Mucosa of descending colon (tissue), 3 donors: ENCODE data around the gene PITPNC1. TPM values are rescaled to one million over a fixed set of nuclear protein-coding genes. Genes with fewer than 3 reads are reported as not detected.

Experiments used
- ATAC-seq: fragments of 200-7000 bp; cut with Tn5 transposase; one replicate; pipeline ENCODE4 v1.9.1; 2020; ENCODE audit warnings: mild to moderate bottlenecking, moderate library complexity
- DNase-seq, 3 donors: peaks; one replicate each; pipeline ENCODE4 v3.0.0-alpha.2; 2020
- H3K36me3 ChIP-seq: fragments of 200-600 bp; one replicate; pipeline ENCODE4 v1.8.0; 2021; ENCODE audit warnings: low read depth, mild to moderate bottlenecking
- H3K4me1 ChIP-seq: fragments of 200-600 bp; one replicate; pipeline ENCODE4 v1.8.0; 2021; ENCODE audit warnings: low read depth, mild to moderate bottlenecking
- H3K4me3 ChIP-seq: fragments of 200-600 bp; one replicate; pipeline ENCODE4 v1.8.0; 2021; ENCODE audit warnings: mild to moderate bottlenecking
- H3K9me3 ChIP-seq: fragments of 200-600 bp; one replicate; pipeline ENCODE4 v1.8.0; 2021; ENCODE audit warnings: mild to moderate bottlenecking
- intact Hi-C, 2 donors: fragments of 100-400 bp; cut with DNase I in 1 of 2; cut with micrococcal nuclease in 1 of 2; formaldehyde crosslinking; loops; one replicate each; pipeline versions ENCODE4 v1.11.0 to v1.11.1; 2022; cut with DNase I, micrococcal nuclease
- total RNA-seq, 3 donors: library from RNA; stranded (reverse); fragmentation: NEBNext Ultra II Directional in 2 of 3; extraction: Animal tissue kit (Norgen Biotek cat#: 25700) in 2 of 3; gene quantifications; one replicate each; pipeline versions ENCODE4 v1.2.1 to v1.2.4, GENCODE V29; 2021 to 2023
- TF ChIP-seq, protein P1 (sequence below): fragments of 200-600 bp; IDR thresholded peaks from one replicate; pipeline ENCODE4 v1.8.0; 2022; ENCODE audit warnings: antibody characterized with exemption, mild to moderate bottlenecking
- donor health status: DM: no; HTN: no; CAD: no; lungs with moderate emphysema.
- donor health status: DM: no; HTN: no; CAD: no.
- donor health status: DM: no; HTN: yes; CAD: no.

The PITPNC1 gene
- total RNA-seq, 3 donors from 2014 or later = 10.7 to 11.4 (median 10.9) TPM

DNA sequence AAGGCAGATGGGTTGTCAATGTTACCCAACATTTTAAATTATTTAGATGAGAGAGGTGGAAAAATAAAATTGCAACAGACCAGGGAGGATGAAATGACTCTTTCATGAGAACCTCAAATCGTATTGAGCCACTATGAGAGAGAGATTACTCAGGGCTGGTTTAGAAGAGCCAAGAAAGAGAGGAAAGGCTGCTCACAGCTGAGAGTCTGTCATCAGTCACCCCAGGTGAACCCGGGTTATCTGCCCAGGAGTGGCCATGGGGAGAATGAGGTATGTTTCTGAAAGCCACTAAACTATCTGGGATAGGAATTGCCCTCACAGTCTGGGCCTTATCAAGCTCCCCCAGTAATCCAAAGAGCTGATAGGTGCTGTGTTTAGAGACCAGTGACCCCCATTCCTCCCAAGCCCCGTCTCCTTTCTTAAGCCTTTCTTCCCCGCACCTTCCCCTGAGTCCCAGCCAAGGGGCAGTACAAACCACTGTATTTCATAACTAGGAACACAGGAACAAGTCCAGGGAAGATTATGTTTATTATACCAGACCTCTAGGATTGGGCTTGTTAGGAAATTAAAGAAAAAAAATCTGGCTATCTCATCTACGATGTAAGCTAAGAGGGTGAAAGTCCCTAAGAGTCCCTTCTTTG lies 181.8 kb downstream of the PITPNC1 start:
- DNase-seq = no peak
- TF ChIP-seq, protein P1, sequence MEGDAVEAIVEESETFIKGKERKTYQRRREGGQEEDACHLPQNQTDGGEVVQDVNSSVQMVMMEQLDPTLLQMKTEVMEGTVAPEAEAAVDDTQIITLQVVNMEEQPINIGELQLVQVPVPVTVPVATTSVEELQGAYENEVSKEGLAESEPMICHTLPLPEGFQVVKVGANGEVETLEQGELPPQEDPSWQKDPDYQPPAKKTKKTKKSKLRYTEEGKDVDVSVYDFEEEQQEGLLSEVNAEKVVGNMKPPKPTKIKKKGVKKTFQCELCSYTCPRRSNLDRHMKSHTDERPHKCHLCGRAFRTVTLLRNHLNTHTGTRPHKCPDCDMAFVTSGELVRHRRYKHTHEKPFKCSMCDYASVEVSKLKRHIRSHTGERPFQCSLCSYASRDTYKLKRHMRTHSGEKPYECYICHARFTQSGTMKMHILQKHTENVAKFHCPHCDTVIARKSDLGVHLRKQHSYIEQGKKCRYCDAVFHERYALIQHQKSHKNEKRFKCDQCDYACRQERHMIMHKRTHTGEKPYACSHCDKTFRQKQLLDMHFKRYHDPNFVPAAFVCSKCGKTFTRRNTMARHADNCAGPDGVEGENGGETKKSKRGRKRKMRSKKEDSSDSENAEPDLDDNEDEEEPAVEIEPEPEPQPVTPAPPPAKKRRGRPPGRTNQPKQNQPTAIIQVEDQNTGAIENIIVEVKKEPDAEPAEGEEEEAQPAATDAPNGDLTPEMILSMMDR = no peak
- Histone ChIP-seq H3K36me3 (no peaks in the 10 kb centered on the region), H3K4me3 (no peak overlapping the region), H3K4me1 (no peaks in the 10 kb centered on the region), H3K9me3 (no peaks in the 10 kb centered on the region)
- intact Hi-C loops = no loop called here
- no peak for ATAC-seq

DNA sequence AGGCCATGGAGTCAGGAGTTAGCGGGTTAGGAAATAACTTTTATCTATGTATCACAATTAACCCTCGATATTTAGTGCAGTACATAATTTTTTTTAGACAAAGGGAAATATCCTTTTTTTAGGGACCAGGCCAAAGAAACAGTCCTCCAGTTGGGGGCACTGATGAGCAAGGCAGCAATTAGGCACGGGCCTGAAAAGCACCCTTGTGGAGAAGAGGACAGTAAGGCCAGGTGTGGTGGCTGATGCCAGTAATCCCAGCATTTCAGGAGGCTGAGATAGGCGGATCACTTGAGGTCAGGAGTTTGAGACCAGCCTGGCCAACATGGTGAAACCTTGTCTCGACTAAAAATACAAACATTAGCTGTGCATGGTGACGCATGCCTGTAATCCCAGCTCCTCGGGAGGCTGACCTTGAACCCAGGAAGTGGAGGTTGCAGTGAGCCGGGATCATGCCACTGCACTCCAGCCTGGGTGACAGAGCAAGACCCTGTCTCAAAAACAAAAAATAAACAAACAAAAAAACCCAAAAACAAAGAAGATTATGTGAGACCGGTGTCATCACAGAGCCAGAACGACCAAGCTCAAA lies 182.4 kb downstream of the PITPNC1 start:
- H3K4me1 ChIP-seq = no peaks in the 10 kb centered on the region
- no peaks in the 10 kb centered on the region for H3K36me3 ChIP-seq
- ATAC-seq (peak; percentile 36), DNase-seq (peak in 1 of 3 donors; percentile 38)
- no peaks in the 10 kb centered on the region for H3K9me3 ChIP-seq
- H3K4me3 ChIP-seq = no peak overlapping the region
- TF ChIP-seq, protein P1 = no peak
- intact Hi-C loops = no loop called here

DNA sequence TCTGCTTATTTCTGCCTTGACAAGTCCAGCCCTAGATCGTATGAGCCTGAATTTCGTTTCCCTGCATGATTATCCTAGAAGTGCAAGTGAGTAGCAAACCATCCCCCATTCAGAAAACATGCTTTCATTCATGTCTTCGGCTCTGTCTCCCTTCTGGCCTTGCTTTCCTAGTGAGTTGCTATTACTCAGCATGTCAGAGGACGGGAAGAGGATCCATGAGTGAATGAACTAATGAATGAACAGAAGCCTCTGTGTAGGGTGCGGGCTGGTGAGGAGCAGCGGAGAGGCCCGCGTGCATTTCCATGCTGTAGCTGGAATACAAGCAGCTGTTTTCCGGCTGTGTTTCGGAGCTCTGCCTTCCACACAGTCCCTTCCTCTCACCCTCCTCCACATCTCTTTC lies 184.9 kb downstream of the PITPNC1 start:
- TF ChIP-seq, protein P1 = no peak
- ATAC-seq (no peak), DNase-seq (no peak)
- H3K36me3 ChIP-seq = no peaks in the 10 kb centered on the region
- H3K9me3 ChIP-seq = no peaks in the 10 kb centered on the region
- H3K4me1 ChIP-seq = no peaks in the 10 kb centered on the region
- intact Hi-C loops = no loop called here
- no peak overlapping the region for H3K4me3 ChIP-seq

DNA sequence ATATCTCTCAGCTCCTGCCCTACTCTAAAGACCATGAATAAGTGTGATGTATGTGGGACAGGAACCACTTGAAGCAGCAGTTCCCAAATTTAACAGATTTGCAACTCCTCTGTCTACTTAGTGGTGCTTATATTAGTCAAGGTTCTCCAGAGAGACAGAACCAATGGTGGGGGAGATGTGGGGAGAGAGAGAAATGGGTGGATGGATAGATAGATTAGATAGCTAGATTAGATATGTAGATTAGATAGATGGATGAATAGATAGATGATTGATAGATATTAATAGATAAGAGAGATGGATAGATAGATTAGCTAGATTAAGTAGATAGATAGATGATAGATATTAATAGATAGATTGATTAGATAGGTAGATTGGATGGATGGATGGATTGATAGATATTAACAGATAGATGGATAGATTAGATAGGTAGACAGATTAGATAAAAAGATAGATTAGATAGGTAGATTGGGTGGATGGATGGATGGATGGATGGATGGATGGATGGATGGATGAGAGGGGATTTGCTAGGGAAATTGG lies 186.7 kb downstream of the PITPNC1 start:
- Histone ChIP-seq H3K4me1 (no peaks in the 10 kb centered on the region), H3K9me3 (no peaks in the 10 kb centered on the region), H3K36me3 (no peaks in the 10 kb centered on the region), H3K4me3 (no peak overlapping the region)
- no peak for ATAC-seq
- no peak for DNase-seq
- TF ChIP-seq, protein P1 = no peak
- intact Hi-C loops = no loop called here

DNA sequence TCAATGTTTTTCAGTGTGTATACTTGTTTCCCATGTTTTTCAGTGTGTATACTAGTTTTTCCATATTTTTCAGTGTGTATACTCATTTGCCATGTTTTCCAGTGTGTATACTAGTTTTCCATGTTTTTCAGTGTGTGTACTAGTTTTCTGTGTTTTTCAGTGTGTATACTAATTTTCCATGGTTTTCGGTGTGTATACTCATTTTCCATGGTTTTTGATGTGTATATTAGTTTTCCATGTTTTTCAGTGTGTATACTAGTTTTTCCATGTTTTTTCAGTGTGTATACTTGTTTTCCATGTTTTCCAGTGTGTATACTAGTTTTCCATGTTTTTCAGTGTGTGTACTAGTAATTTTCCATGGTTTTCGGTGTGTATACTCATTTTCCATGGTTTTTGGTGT lies 188.0 kb downstream of the PITPNC1 start:
- DNase-seq (no peak), ATAC-seq (no peak)
- TF ChIP-seq, protein P1 = no peak
- H3K36me3 ChIP-seq = no peaks in the 10 kb centered on the region
- no peaks in the 10 kb centered on the region for H3K4me1 ChIP-seq
- no peaks in the 10 kb centered on the region for H3K9me3 ChIP-seq
- H3K4me3 ChIP-seq = no peak overlapping the region
- intact Hi-C loops = no loop called here
